ENCODE data around the gene ZNF526.
"Not testable (repeated sequence)": the region's sequence is repeated elsewhere in the genome, so short reads cannot be mapped to it uniquely, and the experiment has no call there.

The ZNF526 gene

DNA sequence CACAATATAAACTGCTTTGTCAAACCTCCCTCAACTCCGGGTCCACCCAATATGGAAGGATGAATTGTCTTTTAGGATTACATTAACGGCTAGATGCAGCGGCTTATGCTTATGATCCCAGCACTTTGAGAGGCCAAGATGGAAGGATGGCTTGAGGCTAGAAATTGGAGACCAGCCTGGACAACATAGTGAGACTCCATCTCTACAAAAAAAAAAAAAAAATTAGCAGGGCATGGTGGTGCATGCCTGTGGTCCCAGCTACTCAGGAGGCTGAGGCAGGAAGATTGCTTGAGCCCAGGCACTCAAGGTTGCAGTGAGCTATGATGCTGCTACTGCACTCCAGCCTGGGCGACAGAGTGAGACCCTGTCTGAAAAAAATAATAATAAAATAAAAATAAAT, 46.0 kb downstream of the ZNF526 start:
- DNase-seq (ENCODE audit: low read depth) = not testable (repeated sequence)

DNA sequence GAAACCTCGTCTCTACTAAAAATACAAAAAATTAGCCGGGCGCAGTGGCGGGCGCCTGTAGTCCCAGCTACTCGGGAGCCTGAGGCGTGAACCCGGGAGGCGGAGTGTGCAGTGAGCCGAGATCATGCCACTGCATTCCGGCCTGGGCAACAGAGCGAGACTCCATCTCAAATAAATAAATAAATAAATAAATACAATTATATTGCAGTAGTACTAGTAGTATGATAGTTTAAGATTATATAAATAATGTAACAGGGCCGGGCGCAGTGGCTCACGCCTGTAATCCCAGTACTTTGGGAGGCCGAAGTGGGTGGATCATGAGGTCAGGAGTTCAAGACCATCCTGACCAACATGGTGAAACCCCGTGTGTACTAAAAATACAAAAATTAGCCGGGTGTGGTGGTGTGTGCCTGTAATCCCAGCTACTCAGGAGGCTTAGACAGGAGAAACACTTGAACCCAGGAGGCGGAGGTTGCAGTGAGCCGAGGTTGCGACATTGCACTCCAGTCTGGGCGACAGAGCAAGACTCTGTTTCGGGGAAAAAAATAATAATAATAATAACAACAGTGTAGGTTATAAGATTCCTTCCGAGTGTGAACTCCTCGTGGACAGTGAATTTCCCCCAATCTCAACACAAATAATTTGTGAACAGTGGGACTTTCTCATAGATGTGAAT, 47.0 kb downstream of the ZNF526 start:
- DNase-seq (ENCODE audit: low read depth) = not testable (repeated sequence)

DNA sequence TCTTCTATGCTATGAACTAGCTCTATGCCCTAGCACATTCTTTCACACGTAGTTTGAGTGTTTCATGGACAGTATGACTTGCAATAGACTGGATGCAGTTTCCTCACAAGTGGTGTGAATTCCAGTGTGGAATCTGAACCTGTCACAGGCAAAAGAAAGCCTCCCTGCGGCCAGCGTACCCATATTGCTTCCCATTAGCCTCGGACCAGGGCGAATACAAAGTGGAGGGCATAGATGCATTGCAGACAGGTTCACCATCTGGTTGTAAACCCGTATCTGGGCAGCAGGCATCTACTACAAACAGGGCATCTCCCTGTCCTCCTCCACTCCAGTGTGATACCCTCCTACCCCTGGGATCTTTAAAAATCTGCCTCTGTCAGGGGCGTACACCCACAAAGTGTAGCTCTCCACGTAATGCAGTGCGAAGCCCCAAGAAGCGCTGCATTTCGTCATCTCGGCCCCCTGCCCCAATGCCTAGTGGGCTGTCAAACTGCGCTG, 47.6 kb downstream of the ZNF526 start:
- no peak for DNase-seq (ENCODE audit: low read depth)

DNA sequence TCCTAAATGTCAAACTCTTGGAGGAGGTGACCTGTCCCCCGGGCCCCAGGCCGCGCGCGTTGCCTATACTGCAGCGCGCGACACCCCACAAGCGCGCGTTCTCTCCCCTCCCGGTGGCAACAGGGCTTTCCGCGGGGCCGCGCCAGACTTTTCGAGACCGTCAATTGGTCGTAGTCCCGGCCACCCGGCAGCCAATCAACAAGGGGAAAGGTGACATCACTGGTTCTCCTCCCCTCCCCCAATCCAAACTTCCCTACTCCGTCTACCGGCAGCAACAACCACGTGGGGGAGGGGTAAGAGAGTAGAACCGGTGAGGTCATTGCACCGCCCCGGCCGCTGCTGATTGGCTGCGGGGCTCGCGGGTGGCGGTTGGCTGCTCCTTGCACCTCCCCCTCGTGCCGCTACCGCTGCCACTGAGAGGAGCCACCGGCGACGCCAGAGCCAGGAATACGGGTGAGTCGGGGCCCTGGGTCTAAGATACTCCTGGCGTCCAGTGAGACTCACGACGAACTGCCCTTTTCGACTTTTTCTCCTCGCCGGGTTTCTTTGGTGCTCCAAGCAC, 48.1 kb downstream of the ZNF526 start:
- peak; percentile 99 for DNase-seq (ENCODE audit: low read depth)

DNA sequence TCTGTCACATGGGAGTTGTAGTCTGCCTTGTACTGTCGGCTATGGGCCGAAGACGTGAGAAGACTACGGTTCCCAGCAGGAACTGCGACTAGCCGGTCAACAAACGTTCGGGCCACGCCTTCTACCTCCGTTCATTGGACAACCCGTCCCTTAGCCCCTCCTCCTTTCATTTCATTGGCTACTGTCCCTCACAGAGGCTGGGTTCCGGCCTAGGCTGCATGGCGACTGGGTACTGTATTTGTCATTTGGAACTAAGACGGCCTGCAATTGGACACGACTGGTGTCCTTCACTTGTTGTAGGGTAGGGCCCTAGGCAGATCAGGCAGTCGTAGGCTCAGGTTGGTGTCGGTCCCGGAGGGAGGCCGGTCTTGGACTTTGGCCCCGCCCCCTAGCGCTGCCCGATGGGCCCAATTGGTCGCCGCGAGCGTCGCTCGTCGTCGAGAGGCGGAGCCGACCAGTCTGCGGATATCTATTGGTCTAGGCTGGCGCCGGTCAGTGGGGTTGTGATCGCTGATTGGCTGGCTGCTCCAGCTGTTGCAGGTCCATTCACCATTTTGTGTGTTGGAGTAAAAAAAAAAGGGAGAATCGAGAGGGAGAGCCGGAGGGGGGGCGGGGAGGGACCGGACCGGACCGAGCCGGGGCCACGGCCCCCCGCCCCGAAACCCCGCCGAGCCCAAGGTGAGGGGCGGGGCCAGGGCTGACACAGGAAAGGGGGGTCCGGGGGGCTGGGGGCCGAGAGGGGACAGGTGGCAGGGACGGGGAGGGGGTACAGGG, 48.8 kb downstream of the ZNF526 start, which contains the start of gene CIC:
CIC (plus strand) TSS at position 549 of the 774 bp plus-strand sequence. CDS start 2,532 bp downstream, outside the sequence.
- DNase-seq (ENCODE audit: low read depth) = peak; percentile 100

DNA sequence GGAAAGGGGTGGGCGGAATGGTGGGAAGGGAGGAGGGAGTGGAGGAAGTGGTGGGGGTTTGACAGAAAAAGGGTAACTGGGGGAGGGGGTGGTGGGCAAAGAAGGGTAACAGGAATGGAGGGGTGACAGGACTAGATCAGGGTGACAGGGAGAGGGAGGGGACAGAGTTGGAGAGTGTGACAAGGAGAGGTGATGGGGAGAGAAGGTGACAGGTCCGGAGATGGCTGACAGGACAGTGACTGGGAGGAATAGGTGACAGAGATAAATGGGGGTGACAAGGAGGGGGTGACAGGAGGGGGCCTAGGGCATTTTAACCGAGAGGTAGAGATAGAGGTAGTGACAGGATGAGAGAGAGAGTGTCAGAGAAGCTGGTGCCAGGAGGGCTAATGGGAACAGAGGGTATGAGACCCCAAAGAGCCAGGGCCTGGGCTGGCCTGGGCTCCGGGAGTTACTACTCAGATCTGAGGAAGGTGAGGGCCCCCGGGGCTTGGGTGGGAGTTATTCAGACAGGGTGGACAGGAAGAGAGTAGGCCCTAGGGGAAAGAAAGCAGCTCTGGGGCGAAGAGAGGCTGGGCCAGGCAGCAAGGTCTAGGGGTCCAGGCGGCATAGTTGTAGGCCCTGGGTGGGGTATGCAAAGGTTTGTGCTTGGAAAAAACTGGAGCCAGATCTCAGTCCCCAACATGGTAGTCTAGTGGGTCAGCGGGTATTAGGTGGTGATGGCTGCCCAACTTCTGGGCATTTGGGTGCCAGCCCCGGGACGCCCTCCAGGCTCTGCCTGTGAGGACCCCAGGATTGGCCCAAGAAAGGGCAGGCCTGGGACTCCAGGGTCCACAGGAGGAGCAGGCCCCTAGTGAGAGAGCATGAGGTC, 49.6 kb downstream of the ZNF526 start:
- no peak for DNase-seq (ENCODE audit: low read depth)

DNA sequence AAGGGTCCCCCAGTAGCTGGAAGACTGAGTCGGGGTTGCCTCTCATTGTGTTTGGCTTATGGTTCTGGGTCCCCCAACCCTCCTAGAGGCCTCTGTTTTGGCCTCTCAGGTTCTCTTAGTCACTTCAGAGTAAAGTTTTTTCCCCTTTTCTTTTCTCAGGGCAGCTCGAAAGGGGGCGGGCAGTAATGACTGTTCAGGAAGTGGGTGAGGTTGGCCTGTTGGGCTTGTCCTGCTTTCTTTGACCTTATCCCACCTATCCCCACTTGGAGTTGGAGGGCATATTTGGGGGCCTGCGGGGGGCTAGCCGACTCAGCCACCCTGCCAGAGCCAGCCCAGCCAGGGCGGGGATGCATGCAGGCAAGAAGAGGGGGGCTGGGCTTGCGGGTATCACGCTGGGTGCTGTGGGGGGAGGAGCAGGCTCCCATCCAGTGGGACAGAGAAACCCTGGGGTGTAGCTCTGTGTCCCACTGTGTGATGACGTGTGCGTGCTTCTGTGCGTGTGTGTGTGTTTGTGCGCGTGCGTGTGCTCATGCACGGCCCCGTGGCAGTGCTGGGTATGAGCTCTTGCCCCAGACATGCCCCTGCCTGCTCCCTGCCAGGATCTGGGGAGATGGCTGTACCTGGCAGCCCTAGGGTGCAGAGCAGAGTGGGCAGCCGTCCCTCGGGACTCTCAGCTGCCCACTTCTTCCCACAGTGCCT, 50.4 kb downstream of the ZNF526 start:
- DNase-seq (ENCODE audit: low read depth) = peak; percentile 88

DNA sequence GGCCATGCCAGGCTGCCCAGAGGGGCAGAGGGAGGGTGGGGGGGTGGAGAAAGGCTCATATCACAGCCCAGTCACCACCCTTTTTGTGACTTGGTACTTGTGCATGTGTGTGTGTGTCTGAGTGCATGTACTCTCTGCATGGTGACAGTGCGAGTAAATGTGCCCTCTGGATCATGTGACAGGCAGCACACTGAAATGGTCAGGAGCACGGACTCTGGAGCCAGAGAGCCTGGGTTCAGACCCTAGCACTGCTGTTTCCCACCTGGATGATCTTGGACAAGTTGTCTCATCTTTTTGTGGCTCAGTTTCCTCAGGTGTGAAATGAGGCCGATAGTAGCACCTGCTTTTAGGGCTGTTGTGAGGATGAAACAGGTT, 50.9 kb downstream of the ZNF526 start:
- no peak for DNase-seq (ENCODE audit: low read depth)

DNA sequence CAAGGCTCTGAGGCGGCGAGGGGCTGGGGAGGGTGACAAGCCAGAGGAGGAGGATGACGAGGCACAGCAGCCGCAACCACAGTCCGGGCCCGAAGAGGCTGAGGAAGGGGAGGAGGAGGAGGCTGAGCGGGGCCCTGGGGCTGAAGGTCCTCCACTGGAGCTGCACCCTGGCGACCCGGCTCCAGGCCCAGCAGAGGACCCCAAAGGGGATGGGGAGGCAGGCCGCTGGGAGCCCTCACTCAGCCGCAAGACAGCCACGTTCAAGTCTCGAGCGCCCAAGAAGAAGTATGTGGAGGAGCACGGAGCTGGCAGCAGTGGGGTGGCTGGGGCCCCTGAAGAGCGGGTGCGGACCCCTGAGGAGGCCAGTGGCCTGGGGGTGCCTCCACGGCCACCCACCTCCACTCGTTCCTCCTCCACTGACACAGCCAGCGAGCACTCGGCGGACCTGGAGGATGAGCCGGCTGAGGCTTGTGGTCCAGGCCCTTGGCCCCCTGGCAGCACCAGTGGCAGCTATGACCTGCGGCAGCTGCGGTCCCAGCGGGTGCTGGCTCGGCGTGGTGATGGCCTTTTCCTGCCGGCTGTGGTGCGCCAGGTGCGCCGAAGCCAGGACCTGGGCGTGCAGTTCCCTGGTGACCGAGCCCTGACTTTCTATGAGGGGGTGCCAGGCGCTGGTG, 51.9 kb downstream of the ZNF526 start:
- DNase-seq (ENCODE audit: low read depth) = no peak

DNA sequence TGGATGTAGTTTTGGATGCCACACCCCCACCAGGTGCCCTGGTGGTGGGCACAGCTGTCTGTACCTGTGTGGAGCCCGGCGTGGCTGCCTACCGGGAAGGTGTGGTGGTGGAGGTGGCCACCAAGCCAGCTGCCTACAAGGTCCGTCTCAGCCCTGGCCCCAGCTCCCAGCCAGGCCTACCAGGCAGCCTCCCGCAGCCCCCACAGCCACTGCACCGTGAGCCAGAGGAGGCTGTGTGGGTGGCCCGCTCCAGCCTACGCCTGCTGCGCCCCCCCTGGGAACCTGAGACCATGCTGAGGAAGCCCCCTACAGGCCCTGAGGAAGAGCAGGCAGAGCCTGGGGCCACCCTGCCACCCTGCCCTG, 52.4 kb downstream of the ZNF526 start:
- DNase-seq (ENCODE audit: low read depth) = no peak

DNA sequence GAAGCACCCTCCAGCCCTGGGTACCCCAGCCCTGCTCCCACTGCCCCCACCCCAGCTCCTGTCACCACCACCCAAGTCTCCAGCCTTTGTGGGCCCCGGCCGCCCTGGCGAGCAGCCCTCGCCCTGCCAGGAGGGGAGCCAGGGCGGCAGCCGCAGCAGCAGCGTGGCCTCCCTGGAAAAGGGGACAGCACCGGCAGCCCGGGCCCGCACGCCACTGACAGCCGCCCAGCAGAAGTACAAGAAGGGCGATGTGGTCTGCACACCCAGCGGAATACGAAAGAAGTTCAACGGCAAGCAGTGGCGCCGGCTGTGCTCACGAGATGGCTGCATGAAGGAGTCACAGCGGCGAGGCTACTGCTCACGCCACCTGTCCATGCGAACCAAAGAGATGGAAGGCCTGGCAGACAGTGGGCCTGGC, 52.9 kb downstream of the ZNF526 start:
- no peak for DNase-seq (ENCODE audit: low read depth)

DNA sequence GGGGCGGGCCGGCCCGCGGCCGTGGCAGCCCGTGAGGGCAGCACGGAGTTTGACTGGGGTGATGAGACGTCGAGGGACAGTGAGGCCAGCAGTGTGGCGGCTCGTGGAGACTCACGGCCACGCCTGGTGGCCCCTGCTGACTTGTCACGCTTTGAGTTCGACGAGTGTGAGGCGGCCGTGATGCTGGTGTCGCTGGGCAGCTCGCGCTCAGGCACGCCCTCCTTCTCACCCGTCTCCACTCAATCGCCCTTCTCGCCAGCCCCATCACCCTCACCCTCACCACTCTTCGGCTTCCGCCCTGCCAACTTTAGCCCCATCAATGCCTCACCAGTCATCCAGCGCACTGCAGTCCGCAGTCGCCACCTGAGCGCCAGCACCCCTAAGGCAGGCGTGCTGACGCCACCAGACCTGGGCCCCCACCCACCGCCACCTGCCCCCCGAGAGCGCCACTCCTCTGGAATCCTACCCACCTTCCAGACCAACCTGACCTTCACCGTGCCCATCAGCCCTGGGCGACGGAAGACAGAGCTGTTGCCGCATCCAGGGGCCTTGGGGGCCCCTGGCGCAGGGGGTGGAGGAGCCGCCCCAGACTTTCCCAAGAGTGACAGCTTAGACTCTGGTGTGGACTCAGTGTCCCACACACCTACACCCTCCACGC, 53.4 kb downstream of the ZNF526 start:
- no peak for DNase-seq (ENCODE audit: low read depth)

DNA sequence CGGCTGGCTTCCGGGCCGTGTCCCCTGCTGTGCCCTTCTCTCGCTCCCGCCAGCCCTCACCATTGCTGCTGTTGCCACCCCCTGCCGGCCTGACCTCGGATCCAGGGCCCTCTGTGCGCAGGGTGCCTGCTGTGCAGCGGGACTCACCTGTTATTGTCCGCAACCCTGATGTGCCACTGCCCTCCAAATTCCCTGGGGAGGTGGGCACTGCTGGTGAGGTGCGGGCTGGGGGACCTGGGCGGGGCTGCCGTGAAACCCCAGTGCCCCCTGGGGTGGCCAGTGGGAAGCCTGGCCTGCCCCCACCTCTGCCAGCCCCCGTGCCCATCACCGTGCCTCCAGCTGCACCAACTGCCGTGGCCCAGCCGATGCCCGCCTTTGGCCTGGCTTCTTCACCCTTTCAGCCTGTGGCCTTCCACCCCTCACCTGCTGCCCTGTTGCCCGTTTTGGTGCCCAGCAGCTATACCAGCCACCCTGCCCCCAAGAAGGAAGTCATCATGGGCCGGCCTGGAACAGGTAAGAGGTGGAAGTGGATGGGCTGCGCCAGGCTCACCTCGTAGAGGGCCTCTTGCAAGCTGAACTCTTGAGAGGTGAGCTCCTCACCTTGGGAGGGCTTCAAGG, 54.1 kb downstream of the ZNF526 start:
- DNase-seq (ENCODE audit: low read depth) = no peak

DNA sequence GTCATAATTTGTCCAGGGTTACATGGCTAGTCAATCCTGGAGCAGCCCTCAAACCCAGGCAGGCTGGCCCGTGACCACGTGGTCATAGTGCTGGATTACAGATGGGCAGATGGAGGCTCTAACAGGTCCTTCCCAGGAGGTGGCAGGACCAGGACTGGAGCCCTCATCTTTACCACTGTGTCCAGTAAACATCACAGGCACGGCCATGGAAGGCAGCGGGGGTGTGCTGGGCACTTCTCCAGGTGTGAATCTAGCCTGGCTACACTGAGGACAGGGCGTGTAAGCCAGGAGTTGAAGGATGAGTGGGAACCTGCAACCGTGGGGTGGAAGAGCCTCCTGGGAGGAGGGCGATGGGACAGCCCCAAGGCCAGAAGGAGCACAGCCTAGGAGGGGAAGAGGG, 55.0 kb downstream of the ZNF526 start:
- no peak for DNase-seq (ENCODE audit: low read depth)

DNA sequence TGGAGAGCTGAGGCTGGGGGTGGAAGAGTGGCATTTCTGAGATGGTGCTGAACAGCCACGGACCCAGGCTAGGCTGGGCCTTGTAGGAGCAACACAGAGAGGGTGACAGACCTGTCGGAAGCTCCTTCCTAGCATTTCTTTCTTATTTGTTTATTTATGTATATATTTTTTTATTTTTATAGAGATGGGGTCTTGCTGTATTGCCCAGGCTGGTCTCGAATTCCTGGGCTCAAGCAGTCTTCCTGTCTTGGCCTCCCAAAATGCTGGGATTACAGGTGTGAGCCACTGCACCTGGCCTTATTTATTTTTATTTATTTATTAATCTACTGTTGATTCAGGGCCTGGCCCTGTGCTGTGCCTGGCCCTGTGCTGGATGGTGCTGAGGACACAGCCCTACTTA, 55.4 kb downstream of the ZNF526 start:
- DNase-seq (ENCODE audit: low read depth) = no peak

DNA sequence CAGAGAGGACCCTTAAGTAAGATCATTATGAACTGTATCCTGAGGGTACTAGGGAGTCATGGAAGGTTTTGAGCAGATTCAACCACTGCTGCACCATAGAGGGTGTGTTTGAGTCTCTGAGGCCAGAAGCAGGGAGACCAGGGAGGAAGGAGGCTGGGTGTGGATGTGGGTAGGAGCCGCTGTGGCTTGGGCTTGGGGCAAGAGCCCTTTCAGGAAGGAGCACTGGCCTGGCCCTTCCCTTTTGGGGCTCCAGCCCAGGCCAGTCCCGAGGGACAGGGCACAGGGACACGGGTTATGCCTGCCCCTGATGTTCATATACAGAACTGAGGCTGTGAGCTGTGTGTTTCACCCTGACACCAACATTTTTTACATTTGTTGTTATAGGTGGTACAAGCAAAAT, 56.2 kb downstream of the ZNF526 start:
- no peak for DNase-seq (ENCODE audit: low read depth)

DNA sequence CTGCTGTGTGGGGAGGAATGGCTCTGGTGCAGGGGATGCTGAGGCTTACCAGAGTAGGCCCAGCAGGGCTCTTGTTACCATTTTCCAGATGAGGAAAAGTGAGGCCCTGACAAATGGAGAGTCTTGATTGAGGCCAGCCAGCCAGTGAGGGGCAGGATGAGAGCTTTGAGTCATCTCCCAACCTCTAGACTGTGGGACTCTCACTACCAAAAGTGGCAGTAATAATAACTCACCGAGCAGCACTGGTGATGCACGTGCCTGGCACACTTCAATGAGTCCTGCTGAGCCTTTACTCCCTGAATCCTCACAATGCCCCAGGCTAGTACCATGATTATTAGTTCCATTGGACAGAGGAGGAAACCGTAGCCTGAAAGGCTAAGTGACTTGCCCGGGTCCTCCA, 56.7 kb downstream of the ZNF526 start:
- no peak for DNase-seq (ENCODE audit: low read depth)
